SKM-1 (cell line): ENCODE results near the gene STRN3.

Source experiments
- DNase-seq: peaks from one replicate; lab custom pipeline; 2025; ENCODE audit not compliant: unreplicated experiment; lab: John Stamatoyannopoulos, UW

The STRN3 gene

GRCh38 chr14:31038521-31039166 lies 12.5 kb upstream of the STRN3 start:
- DNase-seq: no peak

DNA sequence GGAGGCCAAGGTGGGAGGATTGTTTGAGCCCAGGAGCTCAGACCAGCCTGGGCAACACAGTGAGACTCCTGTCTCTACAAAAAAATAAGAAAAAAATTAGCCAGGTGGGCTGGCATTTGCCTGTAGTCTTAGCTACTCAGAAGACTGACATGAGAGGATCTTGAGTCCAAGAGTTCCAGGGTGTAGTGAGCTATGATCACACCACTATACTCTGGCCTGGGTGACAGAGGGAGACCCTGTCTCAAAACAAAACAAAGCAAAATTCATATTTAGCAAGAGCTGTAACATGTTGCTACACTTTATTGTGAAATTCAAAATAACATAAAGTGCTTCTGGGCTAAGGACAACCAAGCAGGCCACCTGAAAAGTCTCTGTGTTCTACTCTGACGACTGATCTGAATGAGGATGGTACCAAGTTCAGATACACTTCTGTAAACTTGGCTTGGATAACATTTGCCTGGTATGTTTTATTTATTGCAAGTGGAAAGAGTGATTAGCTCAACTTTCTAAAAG lies 11.6 kb upstream of the STRN3 start:
- no peak for DNase-seq

- DNase-seq: no peak
Measured at GRCh38 chr14:31036552-31036951, 10.4 kb upstream of the STRN3 start.

DNA sequence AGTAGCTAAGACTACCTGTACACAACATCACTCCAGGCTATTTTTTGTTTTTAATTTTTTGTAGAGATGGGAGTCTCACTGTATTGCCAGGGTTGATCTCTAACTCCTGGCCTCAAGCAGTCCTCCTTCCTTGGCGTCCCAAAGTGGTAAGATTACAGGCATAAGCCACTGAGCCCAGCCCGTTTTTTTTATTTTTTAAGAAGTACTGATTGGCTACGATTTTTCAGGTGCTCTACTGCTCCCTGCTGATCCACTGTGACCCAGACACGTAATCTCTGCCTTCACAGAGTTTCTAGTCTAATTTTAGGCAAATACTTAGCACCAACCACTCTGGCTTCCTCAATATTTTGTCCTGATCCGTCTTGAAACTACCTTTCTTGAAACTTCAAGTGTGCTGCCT lies 4.3 kb upstream of the STRN3 start:
- DNase-seq: no peak

DNA sequence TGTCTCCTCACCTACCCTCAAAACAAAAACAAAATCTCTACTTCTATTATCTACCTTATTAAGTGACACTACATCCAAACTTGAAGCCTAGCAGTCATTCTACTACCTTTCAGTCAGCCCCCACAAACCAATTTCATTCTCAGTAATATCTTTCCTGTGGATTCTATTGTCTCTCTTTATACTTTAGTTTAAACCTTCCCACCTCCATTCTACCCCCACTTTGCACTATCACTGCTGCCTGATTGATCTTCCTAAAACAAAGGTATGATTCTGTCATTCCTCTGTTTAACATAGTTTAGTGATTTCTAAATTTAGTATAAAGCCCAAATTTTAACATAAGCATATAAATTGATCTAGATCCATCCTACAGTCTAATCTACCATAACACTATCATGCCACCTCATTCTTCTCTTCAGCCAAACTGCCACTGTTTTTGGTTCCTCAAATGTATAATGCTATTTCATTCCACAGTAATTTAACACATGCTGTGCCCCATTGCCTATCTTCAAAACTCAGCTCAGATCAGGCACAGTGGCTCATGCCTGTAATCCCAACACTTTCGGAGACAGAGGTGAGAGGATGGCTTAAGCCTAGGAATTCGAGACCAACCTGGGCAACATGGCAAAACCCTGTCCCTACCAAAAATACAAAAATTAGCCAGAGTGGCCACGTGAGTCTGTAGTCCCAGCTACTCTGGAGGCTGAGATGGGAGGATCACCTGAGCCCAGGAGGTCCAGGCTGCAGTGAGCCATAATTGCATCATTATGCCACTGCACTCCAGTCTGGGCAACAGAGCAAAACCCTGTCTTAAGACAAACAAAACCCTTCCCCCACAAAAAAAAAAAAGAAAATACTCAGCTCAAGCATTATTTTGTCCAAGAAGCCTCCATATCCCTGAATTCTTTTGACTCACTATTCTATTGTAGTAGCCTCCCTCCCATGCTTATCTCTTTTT lies 3.1 kb upstream of the STRN3 start:
- DNase-seq: no peak

- DNase-seq: no peak
Measured at GRCh38 chr14:31027847-31028246, 1.7 kb upstream of the STRN3 start.

GRCh38 chr14:31026450-31027235 lies 464 bp upstream of the STRN3 start:
- DNase-seq: peak; percentile 52

GRCh38 chr14:31025367-31026076 lies 657 bp downstream of the STRN3 start, which contains the start of gene AP4S1:
AP4S1 (plus strand) TSS chr14:31025649; CDS start chr14:31066197, 40,548 bp downstream.
- DNase-seq: no peak

DNA sequence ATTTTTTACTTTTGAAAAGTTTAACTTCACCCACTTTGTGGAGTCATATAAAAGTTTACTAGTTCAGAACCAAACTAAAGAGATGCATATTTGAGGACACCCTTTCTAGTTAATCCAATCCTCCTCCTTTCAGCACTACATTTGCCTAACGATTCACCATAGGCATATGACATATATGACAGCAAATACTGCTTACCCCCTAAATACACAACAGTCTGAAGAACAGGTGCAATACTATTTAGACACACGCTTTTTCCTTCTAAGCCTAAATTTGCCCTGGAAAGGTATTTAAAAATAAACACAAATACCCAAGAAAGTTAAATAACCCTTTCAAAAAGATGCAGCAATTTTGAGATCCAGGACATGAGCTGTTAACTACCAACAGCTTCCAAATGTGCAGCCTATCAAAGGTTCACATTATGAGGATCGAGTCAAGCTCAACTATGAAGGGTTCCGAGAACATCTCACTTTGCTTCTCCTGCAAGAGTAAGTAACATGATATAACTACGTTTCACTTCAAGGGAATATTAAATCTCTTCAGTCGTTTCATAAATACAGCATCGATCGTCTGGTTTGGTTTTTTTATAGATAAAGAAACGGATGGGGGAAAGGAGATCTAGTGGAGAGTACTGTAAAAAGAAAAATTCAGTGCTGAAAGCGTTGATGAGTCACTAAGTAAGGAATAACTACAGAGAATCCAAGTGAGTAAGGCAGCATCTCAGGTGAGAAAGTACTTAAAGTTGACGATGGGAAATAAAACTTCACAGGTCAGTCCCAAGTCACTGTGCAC lies 1.4 kb downstream of the STRN3 start:
- DNase-seq: no peak

DNA sequence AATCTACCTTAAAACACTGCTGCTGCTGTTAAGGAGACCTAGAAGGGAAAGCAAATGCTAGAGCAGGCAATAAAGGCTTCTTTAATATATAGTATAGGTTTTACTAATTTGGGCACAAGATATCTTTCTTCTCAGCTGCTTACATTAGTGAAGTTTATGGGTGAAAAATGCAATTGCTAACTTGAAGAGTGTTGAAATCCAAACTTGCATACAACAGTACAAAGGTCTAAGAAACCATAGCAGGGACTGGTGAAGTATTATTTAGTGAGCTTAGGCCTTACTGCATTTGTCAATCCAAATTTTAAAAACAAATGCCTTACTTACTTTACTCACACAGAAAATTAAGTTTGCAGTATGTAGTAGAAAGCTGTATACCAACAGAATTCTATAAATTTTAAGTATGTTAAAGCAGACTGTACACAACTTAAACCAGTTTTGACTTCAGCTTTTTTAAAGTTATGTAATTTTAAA lies 2.1 kb downstream of the STRN3 start:
- DNase-seq: no peak

GRCh38 chr14:31022386-31022785 lies 3.8 kb downstream of the STRN3 start:
- no peak for DNase-seq

- no peak for DNase-seq
Measured at GRCh38 chr14:31021576-31021949, 4.6 kb downstream of the STRN3 start.

GRCh38 chr14:31020834-31021575 lies 5.2 kb downstream of the STRN3 start:
- no peak for DNase-seq

GRCh38 chr14:31018057-31018645 lies 8.0 kb downstream of the STRN3 start:
- DNase-seq: no peak

GRCh38 chr14:31013841-31014240 lies 12.3 kb downstream of the STRN3 start:
- DNase-seq: no peak

DNA sequence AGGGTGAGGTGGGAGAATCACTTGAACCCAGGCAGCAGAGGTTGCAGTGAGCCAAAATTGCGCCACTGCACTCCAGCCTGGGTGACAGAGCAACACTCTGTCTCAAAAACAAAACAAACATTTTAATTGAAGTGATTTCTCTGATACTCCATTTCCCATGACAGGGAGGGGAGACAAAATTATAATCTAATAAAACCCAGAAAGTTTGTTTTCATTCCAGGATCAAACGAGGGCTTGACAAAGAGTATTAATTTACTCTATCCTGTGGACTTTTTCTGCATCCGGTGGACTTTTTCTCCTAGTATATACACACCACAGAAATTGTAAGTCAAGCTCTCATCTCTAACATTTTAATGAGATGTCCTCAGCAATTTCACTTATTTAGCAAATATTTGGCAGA lies 15.2 kb downstream of the STRN3 start:
- no peak for DNase-seq

DNA sequence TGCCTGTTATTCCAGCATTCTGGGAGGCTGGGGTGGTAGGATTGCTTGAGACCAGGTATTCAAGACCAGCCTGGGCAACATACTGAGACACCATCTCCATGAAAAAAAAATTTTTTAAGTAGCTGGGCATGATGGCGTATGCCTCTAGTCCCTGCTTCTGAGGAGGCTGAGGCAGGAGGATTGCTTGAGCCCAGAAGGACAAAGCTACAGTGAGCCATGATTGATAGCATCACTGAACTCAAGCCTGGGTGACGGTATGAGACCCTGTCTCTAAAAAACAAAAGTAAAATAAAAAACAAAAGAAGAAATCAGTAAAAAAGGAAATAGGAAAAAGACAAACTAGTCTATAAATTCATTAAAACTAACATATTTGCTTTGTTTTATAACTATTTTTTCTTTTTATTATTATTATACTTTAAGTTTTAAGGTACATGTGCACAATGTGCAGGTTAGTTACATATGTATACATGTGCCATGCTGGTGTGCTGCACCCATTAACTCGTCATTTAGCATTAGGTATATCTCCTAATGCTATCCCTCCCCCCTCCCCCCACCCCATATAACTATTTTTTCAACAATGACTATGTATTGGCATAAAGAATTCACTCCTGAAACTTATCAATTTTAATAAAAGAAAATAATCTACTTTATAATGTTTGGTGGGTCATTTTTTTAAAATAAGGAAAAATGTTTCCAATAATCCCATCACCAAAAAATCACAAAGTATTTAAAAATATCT lies 16.2 kb downstream of the STRN3 start:
- no peak for DNase-seq

GRCh38 chr14:31006703-31007102 lies 19.5 kb downstream of the STRN3 start:
- no peak for DNase-seq
